HG03432 (cell line): ENCODE data around the gene CDH11.

ENCODE experiments used
- ATAC-seq: cut with Tn5 transposase; IDR thresholded peaks from one replicate; pipeline ENCODE4 v1.9.1; 2021; ENCODE audit warnings: mild to moderate bottlenecking, moderate library complexity; ENCODE audit not compliant: unreplicated experiment

CDH11 gene

GRCh38 chr16:65121870-65122723, at the start of gene CDH11:
Gene CDH11 (minus strand): TSS chr16:65122063. CDS start chr16:65004869, 117,194 bp downstream.
- ATAC-seq, result no peak

- no peak for ATAC-seq
Observed at GRCh38 chr16:65154321-65154720, 32.5 kb upstream of the CDH11 start.

- ATAC-seq, result no peak
Observed at GRCh38 chr16:65153365-65154105, 31.7 kb upstream of the CDH11 start.

- ATAC-seq, result no peak
Observed at GRCh38 chr16:65148804-65149203, 26.9 kb upstream of the CDH11 start.

GRCh38 chr16:65142276-65142675, 20.4 kb upstream of the CDH11 start:
- ATAC-seq, result no peak

- ATAC-seq, result no peak
Observed at GRCh38 chr16:65136681-65137080, 14.8 kb upstream of the CDH11 start.

GRCh38 chr16:65126845-65127624, 5.2 kb upstream of the CDH11 start:
- ATAC-seq, result no peak

- no peak for ATAC-seq
Observed at GRCh38 chr16:65125871-65126270, 4.0 kb upstream of the CDH11 start.

GRCh38 chr16:65125322-65125721, 3.5 kb upstream of the CDH11 start:
- no peak for ATAC-seq

GRCh38 chr16:65124596-65124995, 2.7 kb upstream of the CDH11 start:
- ATAC-seq, result no peak

- ATAC-seq, result no peak
Observed at GRCh38 chr16:65124212-65124548, 2.3 kb upstream of the CDH11 start.

- no peak for ATAC-seq
Observed at GRCh38 chr16:65123396-65124211, 1.7 kb upstream of the CDH11 start.

- no peak for ATAC-seq
Observed at GRCh38 chr16:65122724-65123395, 997 bp upstream of the CDH11 start.

- ATAC-seq, result no peak
Observed at GRCh38 chr16:65120831-65121721, 787 bp downstream of the CDH11 start.

- ATAC-seq, result no peak
Observed at GRCh38 chr16:65120461-65120830, 1.4 kb downstream of the CDH11 start.

- ATAC-seq, result no peak
Observed at GRCh38 chr16:65119901-65120401, 1.9 kb downstream of the CDH11 start.

- ATAC-seq, result no peak
Observed at GRCh38 chr16:65119435-65119834, 2.4 kb downstream of the CDH11 start.

- ATAC-seq, result no peak
Observed at GRCh38 chr16:65118871-65119270, 3.0 kb downstream of the CDH11 start.
